Spleen (tissue), 7 donors: ENCODE measurements around the gene SAMD8.

ENCODE experiments used
- POLR2AphosphoS5 ChIP-seq, 3 donors: sonication (generic); formaldehyde crosslinking; IDR thresholded peaks; one replicate each; pipeline ENCODE4 v1.5.1; 2017; ENCODE audit warnings: antibody characterized with exemption in 3 of 3
- TF ChIP-seq, protein P1 (sequence below), 11 experiments: fragments of 200-600 bp in 7 of 11; fragments of 450-650 bp in 4 of 11; sonication (generic) in 4 of 11; IDR thresholded peaks in 8 of 11; conservative IDR thresholded peaks in 3 of 11; 1 replicate in 7 of 11; 2 replicates in 4 of 11; pipeline versions ENCODE4 v1.4.0 to v1.8.0; 2016 to 2021; ENCODE audit warnings: antibody characterized with exemption in 11 of 11, inconsistent platforms in 4 of 11, mild to moderate bottlenecking in 1 of 11
- donor health status: DM: no; HTN: no; CAD: no; lungs with moderate emphysema.
- donor health status: DM: no; HTN: no; CAD: no.
- donor health status: DM: no; HTN: no; CAD: no.

GRCh38 chr10:75197066-75197465 lies 85.6 kb downstream of the SAMD8 start:
- TF ChIP-seq, protein P1, sequence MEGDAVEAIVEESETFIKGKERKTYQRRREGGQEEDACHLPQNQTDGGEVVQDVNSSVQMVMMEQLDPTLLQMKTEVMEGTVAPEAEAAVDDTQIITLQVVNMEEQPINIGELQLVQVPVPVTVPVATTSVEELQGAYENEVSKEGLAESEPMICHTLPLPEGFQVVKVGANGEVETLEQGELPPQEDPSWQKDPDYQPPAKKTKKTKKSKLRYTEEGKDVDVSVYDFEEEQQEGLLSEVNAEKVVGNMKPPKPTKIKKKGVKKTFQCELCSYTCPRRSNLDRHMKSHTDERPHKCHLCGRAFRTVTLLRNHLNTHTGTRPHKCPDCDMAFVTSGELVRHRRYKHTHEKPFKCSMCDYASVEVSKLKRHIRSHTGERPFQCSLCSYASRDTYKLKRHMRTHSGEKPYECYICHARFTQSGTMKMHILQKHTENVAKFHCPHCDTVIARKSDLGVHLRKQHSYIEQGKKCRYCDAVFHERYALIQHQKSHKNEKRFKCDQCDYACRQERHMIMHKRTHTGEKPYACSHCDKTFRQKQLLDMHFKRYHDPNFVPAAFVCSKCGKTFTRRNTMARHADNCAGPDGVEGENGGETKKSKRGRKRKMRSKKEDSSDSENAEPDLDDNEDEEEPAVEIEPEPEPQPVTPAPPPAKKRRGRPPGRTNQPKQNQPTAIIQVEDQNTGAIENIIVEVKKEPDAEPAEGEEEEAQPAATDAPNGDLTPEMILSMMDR (IDR thresholded peaks at IDR 0.05 in 8 of 11, conservative IDR thresholded peaks at IDR 0.05 in 3 of 11), result no peak
- TF ChIP-seq POLR2AphosphoS5 (IDR thresholded peaks at IDR 0.05), result no peak
